ENCODE measurements around the gene CHRNA1. TPM values are rescaled to one million over a fixed set of nuclear protein-coding genes. Genes with fewer than 3 reads are reported as not detected.

The CHRNA1 gene
- total RNA-seq, 1 experiment from 2014 or later, result 1.8 TPM

- no peaks in the 10 kb centered on the region for H3K27me3 ChIP-seq (ENCODE audit: low read length)
- TF ChIP-seq CTCF (conservative IDR thresholded peaks at IDR 0.05; ENCODE audit: low read depth, low read length), result no peak
- TF ChIP-seq EZH2 (IDR thresholded peaks at IDR 0.05; ENCODE audit: low read length, unreplicated experiment), result no peak
- TF ChIP-seq EZH2phosphoT487 (IDR thresholded peaks at IDR 0.05; ENCODE audit: borderline replicate concordance, low read length), result no peak
- no peaks in the 10 kb centered on the region for H3F3A ChIP-seq (ENCODE audit: low read length, unreplicated experiment)
- H3K4me2 ChIP-seq (ENCODE audit: low read length), result no peak overlapping the region
- H3K9ac ChIP-seq (ENCODE audit: low read length), result no peak overlapping the region
- peaks cover 7% of the 10 kb centered on the region; the same call in 1 of the 2 replicates for H3K4me1 ChIP-seq (ENCODE audit: insufficient read depth, low read length)
- no peaks in the 10 kb centered on the region for H3K79me2 ChIP-seq (ENCODE audit: low read length)
- H3K27ac ChIP-seq (ENCODE audit: low read length), result no peak overlapping the region
- no peaks in the 10 kb centered on the region for H3K9me2 ChIP-seq (replicated peaks; ENCODE audit: low read length)
- POLR2A ChIA-PET (ENCODE audit: unreplicated experiment), result no interaction called here
- H4K20me1 ChIP-seq (ENCODE audit: low read length), result no peaks in the 10 kb centered on the region
- no peaks in the 10 kb centered on the region for H3K9me3 ChIP-seq (ENCODE audit: low read length)
- H3K4me3 ChIP-seq (ENCODE audit: low read length), result no peak overlapping the region
- H3K36me3 ChIP-seq (ENCODE audit: low read depth, low read length), result no peaks in the 10 kb centered on the region
- no TSS peak for BruUV-seq (replicated peaks)
- ATAC-seq (no peak), DNase-seq (no peak)
- CTCF ChIA-PET, result no interaction called here
- no peak overlapping the region for H2AFZ ChIP-seq (ENCODE audit: low read length)
- intact Hi-C loops (cut with micrococcal nuclease), result no loop called here
These were observed 17.7 kb upstream of the CHRNA1 start for GRCh38 chr2:174781996-174782395.

GRCh38 chr2:174781298-174781697 lies 17.0 kb upstream of the CHRNA1 start:
- Histone ChIP-seq H3K9ac (ENCODE audit: low read length) (no peak overlapping the region), H3F3A (ENCODE audit: low read length, unreplicated experiment) (no peaks in the 10 kb centered on the region), H3K4me2 (ENCODE audit: low read length) (no peak overlapping the region), H3K27ac (ENCODE audit: low read length) (no peak overlapping the region), H4K20me1 (ENCODE audit: low read length) (no peaks in the 10 kb centered on the region), H3K36me3 (ENCODE audit: low read depth, low read length) (no peaks in the 10 kb centered on the region), H2AFZ (ENCODE audit: low read length) (no peak overlapping the region), H3K4me3 (ENCODE audit: low read length) (no peak overlapping the region), H3K4me1 (ENCODE audit: insufficient read depth, low read length) (peaks cover 7% of the 10 kb centered on the region; the same call in 1 of the 2 replicates), H3K9me2 (replicated peaks; ENCODE audit: low read length) (no peaks in the 10 kb centered on the region), H3K9me3 (ENCODE audit: low read length) (no peaks in the 10 kb centered on the region), H3K27me3 (ENCODE audit: low read length) (no peaks in the 10 kb centered on the region), H3K79me2 (ENCODE audit: low read length) (no peaks in the 10 kb centered on the region)
- ChIA-PET POLR2A (ENCODE audit: unreplicated experiment) (no interaction called here), CTCF (interaction anchor here (0.8 kb wide), 1 partner anchor 21 kb away, joined by 3 read pairs; no protein-coding TSS in a partner anchor)
- no TSS peak for BruUV-seq (replicated peaks)
- no peak for ATAC-seq
- intact Hi-C loops (cut with micrococcal nuclease), result no loop called here
- TF ChIP-seq EZH2 (IDR thresholded peaks at IDR 0.05; ENCODE audit: low read length, unreplicated experiment) (no peak), EZH2phosphoT487 (IDR thresholded peaks at IDR 0.05; ENCODE audit: borderline replicate concordance, low read length) (no peak), CTCF (conservative IDR thresholded peaks at IDR 0.05; ENCODE audit: low read depth, low read length) (no peak)
- no peak for DNase-seq

- H3K9me3 ChIP-seq (ENCODE audit: low read length), result no peaks in the 10 kb centered on the region
- intact Hi-C loops (cut with micrococcal nuclease), result no loop called here
- ChIA-PET CTCF (interaction anchor here (0.8 kb wide), 1 partner anchor 20 kb away, joined by 3 read pairs; no protein-coding TSS in a partner anchor), POLR2A (ENCODE audit: unreplicated experiment) (no interaction called here)
- no peak overlapping the region for H3K4me3 ChIP-seq (ENCODE audit: low read length)
- H3K27me3 ChIP-seq (ENCODE audit: low read length), result no peaks in the 10 kb centered on the region
- no peaks in the 10 kb centered on the region for H4K20me1 ChIP-seq (ENCODE audit: low read length)
- no TSS peak for BruUV-seq (replicated peaks)
- H3K4me1 ChIP-seq (ENCODE audit: insufficient read depth, low read length), result peaks cover 8% of the 10 kb centered on the region
- no peak for TF ChIP-seq CTCF (conservative IDR thresholded peaks at IDR 0.05; ENCODE audit: low read depth, low read length)
- no peak for TF ChIP-seq EZH2phosphoT487 (IDR thresholded peaks at IDR 0.05; ENCODE audit: borderline replicate concordance, low read length)
- TF ChIP-seq EZH2 (IDR thresholded peaks at IDR 0.05; ENCODE audit: low read length, unreplicated experiment), result no peak
- no peaks in the 10 kb centered on the region for H3F3A ChIP-seq (ENCODE audit: low read length, unreplicated experiment)
- no peak overlapping the region for H3K27ac ChIP-seq (ENCODE audit: low read length)
- H3K9me2 ChIP-seq (replicated peaks; ENCODE audit: low read length), result no peaks in the 10 kb centered on the region
- ATAC-seq (no peak), DNase-seq (no peak)
- no peaks in the 10 kb centered on the region for H3K36me3 ChIP-seq (ENCODE audit: low read depth, low read length)
- H2AFZ ChIP-seq (ENCODE audit: low read length), result no peak overlapping the region
- no peak overlapping the region for H3K9ac ChIP-seq (ENCODE audit: low read length)
- H3K79me2 ChIP-seq (ENCODE audit: low read length), result no peaks in the 10 kb centered on the region
- no peak overlapping the region for H3K4me2 ChIP-seq (ENCODE audit: low read length)
These were observed 16.6 kb upstream of the CHRNA1 start for GRCh38 chr2:174780856-174781255.

Measured in PC-3 (cell line).